GM18867 (cell line): ENCODE measurements around the gene C11orf98.
A peak's percentile ranks its signal among the peaks of the same experiment; 100 is the strongest.
"Not testable (repeated sequence)": the region's sequence is repeated elsewhere in the genome, so short reads cannot be mapped to it uniquely, and the experiment has no call there.

ENCODE experiments used
- ATAC-seq: cut with Tn5 transposase; IDR thresholded peaks from one replicate; pipeline ENCODE4 v1.9.1; 2021; ENCODE audit warnings: mild to moderate bottlenecking, moderate library complexity; ENCODE audit not compliant: unreplicated experiment

Gene C11orf98

DNA sequence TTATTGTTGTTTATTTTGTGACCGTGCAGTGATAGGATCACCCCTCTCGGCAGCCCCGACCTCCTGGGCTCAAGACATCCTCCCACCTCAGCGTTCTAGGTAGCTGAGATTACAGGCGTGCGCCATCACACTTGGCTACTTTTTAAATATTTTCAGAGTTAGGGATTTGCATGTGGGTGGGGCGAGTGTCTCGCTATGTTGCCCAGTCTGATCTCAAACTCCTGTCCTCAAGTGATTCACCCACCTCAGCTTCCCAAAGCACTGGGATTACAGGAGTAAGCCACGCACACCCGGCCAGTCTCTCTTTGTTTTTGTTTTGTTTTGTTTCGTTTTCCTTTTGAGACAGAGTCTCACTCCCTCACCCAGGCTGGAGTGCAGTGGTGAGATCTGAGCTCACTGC lies 10.7 kb downstream of the C11orf98 start:
- ATAC-seq = no peak

DNA sequence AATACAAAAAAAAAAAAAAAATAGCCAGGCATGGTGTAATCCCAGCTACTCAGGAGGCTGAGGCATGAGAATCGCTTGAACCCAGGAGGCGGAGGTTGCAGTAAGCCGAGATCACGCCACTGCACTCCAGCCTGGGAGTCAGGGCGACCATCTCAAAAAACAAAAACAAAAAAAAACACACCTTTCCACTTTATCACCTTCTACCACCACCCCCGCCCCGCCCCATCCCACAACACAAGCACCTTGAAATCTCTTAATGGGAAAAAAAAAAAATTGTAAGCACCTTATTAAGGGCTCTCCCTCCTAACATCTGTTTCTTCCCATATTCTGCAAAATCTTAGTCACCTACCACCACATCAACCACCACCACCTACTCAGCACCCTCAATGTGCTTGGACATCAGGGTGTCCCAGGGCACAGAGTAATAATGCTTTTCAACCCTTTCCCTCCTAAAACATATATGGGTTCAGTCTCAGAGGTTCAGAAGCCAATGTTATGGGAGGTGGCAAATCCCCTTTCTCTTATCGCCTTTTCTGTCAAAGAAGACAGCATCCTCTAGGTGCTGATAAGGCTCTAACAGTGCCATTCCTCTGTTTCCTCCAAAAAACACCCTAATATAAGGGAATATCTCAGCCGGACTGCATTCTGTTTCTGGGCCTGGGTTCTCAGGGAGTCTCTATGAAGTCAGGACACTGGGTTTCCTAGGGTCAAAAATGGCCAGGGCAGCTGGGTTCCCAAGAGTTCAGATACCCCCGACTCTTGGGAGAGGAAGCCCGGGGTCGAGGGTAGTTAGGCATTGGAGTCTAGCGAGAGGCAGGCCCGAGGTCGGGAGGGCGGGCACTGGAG lies 12.6 kb downstream of the C11orf98 start:
- ATAC-seq = no peak

GRCh38 chr11:62650283-62650682 lies 14.7 kb downstream of the C11orf98 start:
- not testable (repeated sequence) for ATAC-seq

DNA sequence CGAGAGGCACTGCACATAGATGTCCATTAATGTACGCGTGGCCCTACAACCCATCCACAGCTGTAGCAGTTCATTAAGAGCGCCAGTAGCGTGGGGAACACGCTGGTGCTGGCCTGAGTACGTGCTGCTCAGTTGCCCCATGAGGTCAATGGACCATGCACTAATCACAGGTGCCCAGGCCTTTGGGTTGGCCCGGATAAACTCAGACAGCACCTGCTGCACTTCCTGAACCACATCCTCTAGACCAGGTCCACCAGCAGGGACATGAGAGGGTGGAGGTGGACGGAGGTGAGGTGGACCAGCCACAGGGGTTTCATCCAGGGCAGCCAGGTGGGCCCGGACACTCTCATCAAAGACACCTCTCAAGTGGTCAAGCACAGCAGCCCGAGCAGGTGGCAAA lies 15.5 kb downstream of the C11orf98 start:
- no peak for ATAC-seq

DNA sequence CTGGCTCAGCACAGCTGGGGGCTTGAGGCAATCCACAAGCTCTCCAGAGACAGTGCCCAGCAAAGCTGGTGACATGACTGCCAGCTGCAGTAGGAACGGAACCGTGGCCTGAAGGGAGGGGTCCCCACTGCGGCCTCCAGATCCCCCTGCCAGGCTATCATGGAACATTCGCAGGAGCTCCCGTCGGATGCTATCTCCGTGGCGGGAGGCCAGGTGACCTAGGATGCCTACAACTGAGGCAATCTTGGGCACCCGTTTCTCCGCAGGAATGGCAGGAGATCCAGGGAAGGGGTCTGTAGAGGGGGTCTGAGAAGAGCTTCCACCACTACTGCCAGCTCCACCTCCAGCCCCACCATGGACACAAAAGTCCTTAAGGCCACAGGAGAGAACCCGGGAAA lies 16.0 kb downstream of the C11orf98 start:
- ATAC-seq = no peak

DNA sequence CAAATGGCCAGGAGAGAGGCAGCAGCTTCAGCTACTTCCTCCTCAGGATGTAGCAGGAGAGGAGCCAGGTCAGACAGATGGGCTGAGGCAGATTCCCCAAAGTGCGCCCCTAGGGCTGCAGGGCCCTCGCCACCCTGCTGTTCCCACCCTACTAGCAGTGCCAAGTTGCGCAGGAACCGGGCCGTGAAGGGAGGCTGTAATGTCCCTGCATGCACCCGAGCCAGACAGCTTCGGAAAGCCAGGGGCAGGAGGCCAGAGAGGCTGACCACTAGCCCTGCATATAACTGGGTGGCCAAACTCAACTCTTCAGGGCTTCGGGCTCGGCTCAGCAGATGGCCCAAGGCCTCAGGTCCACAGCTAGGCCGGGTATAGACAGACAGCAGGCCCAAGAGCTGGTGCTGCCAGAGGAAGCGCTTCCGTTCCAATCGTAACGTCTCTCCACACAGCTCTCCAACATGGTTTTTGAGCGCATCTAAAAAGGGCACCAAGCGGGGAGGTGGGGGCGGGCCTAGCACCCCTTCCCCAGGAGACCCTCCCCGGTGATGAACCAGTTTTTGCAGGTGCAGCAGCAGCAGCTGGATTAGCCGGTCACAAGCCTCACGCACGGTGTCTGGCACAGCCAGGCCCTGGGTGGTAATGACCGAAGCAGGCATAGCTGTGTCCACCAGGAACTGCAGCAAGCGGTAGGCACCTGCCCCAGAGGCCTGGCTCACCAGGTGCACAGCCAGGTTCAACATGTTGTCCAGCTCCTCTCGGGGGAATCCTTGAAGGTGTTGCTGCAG lies 16.6 kb downstream of the C11orf98 start:
- no peak for ATAC-seq

DNA sequence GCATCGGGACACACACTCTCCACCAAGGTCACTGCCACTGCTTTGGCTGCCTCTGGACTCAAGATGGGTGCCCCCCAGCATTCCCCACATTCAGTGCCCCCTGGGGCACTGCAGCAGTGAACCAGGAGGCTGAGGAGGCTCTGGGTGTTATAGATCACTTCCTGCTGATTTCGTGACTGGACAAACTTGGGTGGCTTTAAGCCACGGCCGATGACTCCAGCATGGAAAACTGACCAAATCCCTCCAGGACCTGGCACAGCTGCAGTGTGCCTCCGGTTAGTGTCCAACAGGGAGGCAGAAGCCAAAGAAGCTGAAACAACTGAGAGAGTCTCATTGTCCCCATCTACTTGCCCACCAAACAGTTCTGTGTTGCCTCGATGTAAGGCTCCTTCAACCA lies 17.4 kb downstream of the C11orf98 start:
- no peak for ATAC-seq

DNA sequence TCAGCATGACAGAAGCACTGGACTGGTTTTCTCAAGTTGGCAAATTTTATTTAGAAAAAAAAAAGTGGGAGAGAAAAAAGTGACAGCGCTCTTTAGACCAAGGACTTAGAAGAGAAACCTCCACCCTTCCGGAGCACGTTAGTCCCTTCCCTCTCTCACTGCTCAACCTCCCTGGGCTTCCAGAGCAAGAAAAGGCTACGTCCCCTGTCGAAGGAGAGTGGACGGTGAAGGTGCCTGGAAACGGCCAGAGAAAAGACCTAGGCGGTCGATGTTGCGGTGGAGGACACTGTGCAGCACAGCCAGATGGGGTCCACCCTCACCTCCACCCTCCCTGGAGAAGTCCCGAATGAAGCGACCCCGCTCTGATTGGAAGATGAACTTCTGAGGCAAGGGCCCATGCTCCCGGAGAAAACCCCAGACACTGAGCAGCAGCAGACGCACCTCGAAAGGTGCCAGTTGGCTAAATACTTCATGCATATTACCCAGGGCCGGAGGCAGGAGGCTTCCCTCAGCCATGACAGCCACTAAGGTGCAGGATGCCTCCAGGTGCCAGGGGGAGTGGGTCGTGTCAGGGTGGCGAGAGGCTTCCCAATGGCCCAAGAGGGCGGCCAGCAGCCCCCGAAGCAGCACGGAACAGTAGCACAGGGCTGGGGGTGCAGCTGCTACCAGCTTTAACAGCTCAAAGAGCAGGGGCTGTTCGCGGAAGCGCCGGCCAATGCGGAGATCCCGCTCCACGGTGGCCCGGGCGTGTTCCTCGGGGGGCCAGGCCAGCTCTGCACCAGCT lies 18.0 kb downstream of the C11orf98 start:
- ATAC-seq = no peak

GRCh38 chr11:62645946-62646824 lies 18.8 kb downstream of the C11orf98 start, which contains the start of gene GANAB:
Gene GANAB, minus strand, starts transcription at chr11:62646613. Its CDS starts 14 bp downstream, at chr11:62646599.
- peak; percentile 91 for ATAC-seq

DNA sequence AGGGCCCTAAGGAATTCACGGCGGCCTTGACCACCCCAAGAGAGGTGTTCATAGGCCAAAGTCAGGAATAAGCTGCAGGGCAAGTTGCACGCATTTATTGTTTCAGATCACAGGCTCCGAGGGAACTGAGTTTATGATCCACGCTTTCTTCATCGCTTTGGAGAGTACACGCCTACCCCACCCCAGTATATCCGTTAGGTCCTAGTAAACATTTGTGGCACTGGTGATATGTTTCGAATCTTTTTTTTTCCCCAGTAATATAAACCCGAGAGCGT lies 19.4 kb downstream of the C11orf98 start:
- ATAC-seq = no peak

DNA sequence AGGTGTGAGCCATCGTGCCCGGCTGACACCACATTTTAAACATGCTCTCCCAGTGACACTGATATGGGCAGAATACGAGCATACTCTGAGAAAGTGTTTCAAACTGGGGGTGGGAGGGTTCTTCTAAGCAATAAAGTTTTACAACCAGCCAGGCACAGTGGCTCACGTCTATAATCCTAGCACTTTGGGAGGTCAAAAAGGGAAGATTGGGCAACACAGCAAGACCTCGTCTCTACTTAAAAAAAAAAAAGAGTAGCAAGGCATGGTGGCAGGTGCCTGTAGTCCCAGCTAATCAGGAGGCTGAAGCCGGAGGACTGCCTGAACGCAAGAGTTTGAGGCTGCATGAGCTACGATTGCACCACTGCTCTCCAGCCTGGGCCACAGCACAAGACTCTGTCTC lies 20.8 kb downstream of the C11orf98 start:
- no peak for ATAC-seq

DNA sequence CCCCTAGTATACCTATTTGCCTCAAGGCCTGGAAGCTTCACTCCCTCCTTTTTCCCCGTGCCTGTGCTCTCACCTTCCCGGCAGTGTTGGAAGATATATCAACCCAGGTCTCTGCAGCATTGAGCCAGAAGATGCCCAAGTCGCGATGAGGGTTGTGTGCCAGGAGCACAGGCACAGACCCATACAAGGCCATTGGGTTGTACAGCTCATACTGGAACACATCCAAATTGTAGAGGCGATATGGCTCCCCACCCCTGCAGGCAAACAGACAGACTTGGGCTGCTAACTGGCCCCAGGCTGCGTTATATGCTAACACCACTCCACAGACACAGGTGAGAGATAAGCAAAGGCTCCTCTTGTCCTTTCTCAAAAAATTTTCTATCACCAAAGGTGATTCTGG lies 32.5 kb downstream of the C11orf98 start:
- ATAC-seq = no peak

GRCh38 chr11:62627713-62628112 lies 37.3 kb downstream of the C11orf98 start:
- no peak for ATAC-seq

GRCh38 chr11:62622476-62623089 lies 42.4 kb downstream of the C11orf98 start:
- ATAC-seq = no peak

DNA sequence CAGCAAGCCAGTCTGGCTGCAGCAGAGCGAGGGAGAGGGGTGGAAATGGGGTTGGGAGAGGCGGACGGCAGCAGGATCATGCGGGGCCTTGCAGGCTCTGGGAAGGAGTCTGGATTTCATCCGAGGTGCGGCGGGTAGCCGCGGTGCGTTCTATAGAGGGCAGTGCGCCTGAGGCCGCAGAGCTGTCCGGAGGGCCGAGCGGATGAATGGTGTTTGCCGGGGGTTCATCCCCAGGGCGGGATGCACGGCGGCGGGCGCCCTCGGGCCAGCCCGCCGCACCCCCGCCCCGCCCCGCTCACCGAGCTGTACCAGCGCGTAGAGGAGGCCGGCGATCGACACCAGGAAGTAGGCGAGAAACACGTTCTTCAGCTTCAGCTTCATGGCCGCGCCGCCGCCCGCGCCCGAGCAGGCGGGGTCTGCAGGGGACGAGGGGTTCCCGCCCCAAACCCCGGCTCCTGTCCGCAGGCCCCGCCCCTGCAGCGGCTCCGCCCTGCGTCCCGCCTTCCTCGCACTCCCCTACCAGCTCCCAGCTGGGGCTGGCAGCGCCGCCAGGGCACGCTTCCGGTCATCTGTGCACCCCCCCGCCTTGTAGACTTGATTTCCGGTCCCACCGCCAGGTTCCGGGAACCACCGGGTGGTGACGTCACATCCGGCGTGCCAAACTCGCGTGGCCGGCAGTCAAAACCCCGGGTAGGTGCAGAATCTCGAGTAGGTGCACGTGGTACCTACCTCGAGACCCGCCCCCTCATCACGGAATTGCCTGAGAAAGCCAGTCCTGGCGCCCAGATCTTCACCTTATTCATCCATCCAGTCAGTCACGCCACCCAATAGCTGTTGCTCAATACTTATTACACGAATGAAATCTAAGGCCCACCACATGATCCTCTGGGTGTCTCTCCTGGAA lies 43.2 kb downstream of the C11orf98 start, which contains the start of gene B3GAT3:
B3GAT3 (minus strand) TSS at position 420 of the 904 bp plus-strand sequence; CDS start at position 381, 39 bp downstream.
- peak; percentile 92 for ATAC-seq

DNA sequence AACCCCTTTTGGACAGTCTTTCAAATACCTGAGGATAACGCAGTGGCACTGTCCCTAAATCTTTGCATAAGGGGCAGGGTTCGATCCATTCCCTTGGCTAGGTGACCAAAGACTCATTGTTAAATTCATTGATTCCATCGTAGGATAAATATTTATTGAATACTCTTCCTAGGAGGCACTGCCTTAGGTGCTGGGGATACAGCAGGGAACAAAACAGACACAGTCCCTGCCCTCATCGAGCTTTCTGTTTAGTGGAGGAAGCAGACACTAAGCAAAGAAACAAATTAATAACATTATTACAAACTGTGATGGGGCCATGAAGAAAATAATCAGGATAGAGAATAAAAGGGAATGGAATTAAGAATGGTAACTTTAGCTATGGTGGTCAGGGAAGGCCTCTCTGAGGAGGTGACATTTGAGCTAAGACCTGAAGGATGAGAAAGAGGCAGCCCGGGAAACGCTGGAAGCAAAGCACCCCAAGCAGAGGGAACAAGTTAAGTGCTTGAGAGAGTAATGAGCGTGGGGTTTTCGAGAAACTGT lies 43.9 kb downstream of the C11orf98 start:
- ATAC-seq = no peak

GRCh38 chr11:62616957-62617356 lies 48.1 kb downstream of the C11orf98 start:
- not testable (repeated sequence) for ATAC-seq

GRCh38 chr11:62615521-62615920 lies 49.5 kb downstream of the C11orf98 start:
- no peak for ATAC-seq

GRCh38 chr11:62614275-62614674 lies 50.7 kb downstream of the C11orf98 start:
- no peak for ATAC-seq
